NK-92 (cell line): ENCODE data around the gene SCAP.
"Not testable (repeated sequence)": the region's sequence is repeated elsewhere in the genome, so short reads cannot be mapped to it uniquely, and the experiment has no call there.

Experiments
- DNase-seq: peaks from one replicate; lab custom pipeline; 2025; ENCODE audit not compliant: unreplicated experiment; lab: John Stamatoyannopoulos, UW

SCAP gene

DNA sequence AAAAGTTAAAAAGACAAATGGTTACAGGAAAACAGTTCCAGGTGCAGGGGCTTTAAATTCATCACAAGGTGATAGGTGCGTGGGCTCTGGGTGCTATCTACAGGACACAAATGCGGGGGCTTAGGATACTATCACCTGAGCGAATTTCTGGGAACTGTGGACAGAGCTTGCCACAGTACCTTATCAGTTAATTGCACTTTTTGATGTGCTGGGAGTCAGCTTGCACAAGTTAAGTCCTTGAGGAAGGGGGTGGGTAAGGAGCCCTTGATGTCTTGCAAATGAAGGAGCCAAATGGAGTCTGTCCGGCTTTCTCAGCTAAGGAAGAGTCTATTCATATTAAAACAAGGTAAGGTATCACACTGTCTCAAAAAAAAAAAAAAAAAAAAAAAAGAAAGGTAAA lies 6.0 kb upstream of the SCAP start:
- DNase-seq = not testable (repeated sequence)

DNA sequence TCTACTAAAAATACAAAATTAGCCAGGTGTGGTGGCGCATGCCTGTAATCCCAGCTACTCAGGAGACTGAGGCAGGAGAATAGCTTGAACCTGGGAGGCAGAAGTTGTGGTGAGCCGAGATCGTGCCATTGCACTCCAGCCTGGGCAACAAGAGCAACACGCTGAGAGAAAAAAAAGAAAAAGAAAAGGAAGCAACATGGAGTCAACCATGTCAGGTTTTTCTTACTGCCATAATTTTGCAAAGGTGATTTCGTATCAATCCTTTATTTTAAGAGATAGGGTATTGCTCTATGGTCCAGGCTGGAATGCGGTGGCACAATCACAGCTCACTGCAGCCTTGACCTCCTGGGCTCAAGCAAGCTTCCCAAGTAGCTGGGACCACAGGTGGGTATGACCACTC lies 4.5 kb upstream of the SCAP start:
- DNase-seq = not testable (repeated sequence)

DNA sequence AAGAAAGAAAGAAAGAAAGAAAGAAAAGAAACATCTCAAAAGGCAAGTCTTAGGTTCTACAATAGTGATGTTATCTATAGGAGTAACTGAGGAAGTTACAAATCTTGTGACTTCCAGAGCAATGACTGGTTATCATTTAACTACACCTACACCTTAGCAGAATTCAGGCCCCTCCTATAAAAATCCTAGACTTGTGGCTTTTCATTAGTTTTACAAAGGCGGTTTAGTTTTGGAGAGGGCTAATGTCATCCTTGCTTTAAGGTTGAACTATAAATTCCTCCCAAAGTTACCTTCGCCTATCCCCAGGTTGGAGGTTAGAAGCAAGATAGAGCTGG lies 4.1 kb upstream of the SCAP start:
- no peak for DNase-seq

DNA sequence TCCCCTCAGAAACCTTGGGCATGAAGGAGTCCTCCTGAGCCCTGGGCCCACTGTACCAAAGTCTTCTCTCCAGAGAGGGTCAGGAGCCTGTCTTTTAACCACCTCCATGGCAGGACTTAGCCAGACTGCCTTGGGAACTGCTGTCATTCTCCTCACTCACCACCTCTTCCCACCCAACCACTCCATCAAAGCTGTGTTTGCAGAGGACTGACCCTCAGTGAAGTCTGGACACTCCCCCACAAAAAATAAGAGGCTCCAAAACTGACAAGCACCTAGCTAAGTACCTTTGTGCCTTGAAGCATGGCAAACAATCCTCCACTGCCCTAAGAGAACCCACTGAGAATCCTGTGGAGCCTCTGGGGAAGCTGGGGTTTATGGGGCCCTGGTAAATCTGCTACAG lies 2.3 kb upstream of the SCAP start:
- DNase-seq = no peak

DNA sequence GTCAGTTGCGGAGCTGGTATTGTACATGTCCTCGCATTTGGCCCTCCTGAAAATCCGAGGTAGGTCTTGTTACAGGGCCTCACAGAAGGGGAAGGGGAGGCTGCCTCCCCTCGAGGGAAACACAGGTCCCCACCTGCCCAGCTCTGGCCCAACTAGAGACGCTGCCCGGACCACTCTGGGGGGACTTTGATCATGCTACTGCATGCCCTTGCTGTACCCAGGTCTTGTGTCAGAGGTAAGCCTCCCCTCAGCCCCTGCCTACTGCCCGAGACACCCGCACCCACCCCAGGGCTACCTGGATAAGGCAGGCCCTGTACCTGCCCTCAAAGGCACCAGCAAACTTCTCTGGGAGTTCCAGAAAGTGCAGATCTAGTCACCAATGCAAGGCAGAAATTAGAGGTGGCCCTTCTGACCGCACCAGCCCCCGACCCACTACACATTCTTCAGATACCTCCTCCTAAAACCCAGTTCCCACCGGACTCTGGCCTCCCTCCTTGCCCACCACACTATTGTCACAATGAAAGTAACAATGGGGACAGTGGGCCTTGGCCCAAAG lies 981 bp upstream of the SCAP start:
- DNase-seq = no peak

DNA sequence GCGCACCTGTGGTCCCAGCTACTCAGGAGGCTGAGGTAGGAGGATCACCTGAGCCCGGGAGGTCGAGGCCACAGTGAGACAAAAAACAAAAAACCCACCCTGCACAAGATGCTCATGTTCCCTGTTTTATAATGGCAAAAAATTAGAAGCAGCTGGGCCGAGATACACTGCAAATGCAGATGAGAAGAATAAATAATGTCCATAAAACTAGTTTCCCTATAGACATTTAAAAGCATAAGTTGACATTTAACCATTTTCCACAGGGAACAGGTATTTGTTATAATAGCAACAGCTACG lies 537 bp upstream of the SCAP start:
- no peak for DNase-seq

DNA sequence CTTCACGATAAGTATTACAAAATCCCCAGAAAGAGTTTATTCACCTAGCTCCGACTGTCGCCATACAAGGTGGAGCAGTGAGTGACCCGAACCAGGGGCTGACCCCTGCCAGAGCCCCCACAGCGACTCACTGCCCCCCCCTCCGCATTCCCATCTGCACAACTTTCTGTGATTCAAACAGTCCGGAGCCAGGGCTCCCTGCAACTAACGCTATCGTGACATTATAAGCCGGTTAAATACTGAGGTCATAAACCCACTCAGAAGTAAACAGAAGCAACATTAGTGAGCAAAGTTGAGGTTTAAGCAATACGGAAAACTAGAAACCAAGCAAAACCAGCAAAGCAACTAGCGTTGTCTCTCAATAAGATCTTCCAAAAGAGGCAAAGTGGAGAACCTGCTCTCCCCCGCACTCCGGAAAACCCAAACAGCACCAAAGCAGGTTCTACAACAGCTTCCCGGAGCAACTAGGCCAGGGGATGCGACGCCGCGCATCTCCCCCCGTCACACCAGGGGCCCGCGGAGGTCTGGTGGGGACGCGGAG lies 642 bp downstream of the SCAP start:
- no peak for DNase-seq

DNA sequence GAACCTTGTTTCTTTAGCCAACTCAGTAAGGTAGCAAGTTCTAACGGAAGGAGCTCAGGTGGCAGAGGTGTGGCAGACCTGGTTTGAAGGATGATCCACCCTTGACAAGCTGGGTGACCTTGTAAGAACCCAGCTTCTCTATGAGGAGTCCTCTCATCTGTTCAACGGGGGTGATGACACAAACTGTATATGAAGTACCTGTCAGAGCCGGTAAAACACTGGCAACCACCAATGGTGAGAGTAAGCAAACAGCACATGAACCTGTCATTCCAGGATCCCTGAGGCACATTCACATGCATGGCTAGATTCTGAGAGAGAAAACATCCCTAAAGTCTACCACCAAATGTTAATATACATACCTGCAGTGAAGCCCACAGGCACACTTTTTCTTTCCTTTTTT lies 2.4 kb downstream of the SCAP start:
- no peak for DNase-seq

DNA sequence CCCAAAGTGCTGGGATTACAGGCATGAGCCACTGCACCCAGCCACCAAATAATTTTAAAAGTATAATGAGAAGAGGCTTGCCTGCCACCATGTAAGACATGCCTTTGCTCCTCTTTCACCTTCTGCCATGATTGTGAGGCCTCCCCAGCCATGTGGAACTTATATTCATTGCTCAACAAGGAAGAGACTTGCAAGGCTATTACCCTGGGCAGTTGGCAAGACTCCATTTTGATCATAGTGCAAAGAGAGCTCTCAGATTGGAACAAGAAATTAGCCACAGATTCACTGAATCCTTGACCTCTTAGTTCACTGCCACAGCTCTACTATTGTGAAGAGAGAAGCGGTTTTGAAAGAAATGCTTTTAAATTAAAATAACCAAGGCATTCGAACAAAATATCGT lies 6.1 kb downstream of the SCAP start:
- no peak for DNase-seq

DNA sequence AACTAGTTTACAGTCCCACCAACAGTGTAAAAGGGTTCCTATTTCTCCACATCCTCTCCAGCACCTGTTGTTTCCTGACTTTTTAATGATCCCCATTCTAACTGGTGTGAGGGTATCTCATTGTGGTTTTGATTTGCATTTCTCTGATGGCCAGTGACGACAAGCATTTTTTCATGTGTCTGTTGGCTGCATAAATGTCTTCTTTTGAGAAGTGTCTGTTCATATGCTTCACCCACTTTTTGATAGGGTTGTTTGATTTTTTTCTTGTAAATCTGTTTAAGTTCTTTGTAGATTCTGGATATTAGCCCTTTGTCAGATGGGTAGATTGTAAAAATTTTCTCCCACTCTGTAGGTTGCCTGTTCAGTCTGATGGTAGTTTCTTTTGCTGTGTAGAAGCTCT lies 7.4 kb downstream of the SCAP start:
- not testable (repeated sequence) for DNase-seq

DNA sequence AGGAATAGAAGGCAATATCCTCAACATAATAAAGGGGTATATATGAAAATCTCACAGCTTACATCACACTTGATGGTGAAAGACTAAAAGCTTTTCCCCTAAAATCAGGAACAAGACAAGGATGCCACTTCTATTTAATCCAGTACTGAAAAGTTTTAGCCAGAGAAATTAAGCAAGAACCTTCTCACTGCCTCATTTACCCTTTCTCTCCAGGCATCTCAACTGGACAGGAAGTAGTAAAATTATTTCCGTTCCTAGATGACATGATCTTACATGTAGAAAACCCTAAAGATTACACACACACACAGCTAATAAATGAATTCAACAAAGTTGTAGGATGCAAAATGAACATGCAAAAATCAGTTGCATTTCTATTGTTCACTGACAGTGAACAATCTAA lies 11.2 kb downstream of the SCAP start:
- DNase-seq = no peak

DNA sequence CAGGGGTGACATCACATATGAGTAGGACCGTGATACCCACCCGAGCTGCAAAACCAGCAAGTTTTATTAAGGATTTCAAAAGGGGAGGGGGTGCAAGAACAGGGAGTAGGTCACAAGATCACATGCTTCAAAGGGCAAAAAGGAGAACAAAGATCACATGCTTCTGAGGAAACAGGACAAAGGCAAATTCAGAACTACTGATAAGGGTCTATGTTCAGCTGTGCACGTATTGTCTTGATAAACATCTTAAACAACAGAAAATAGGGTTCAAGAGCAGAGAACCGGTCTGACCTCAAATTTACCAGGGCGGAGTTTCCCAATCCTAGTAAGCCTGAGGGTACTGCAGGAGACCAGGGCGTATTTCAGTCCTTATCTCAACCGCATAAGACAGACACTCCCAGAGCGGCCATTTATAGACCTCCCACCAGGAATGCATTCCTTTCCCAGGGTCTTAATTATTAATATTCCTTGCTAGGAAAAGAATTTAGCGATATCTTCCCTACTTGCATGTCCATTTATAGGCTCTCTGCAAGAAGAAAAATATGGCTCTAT lies 16.1 kb downstream of the SCAP start:
- not testable (repeated sequence) for DNase-seq

DNA sequence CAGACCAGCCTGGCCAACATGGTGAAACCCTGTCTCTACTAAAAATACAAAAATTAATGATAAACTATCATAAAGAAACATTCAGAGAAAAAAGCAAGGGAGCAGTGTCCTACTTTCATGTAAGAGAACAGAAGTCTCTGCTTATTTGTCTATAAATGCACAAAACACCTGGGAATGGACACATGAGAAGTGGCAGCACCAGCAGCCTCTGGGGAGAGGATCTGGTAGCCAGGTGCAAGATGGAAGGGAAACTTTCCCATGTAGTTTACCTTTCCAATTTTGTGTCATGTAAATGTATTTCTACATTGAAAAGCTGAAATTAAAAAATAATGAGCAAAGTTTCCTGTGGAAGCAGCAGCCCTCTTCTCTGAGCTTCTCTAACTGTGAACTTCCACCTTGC lies 18.8 kb downstream of the SCAP start:
- DNase-seq = no peak

DNA sequence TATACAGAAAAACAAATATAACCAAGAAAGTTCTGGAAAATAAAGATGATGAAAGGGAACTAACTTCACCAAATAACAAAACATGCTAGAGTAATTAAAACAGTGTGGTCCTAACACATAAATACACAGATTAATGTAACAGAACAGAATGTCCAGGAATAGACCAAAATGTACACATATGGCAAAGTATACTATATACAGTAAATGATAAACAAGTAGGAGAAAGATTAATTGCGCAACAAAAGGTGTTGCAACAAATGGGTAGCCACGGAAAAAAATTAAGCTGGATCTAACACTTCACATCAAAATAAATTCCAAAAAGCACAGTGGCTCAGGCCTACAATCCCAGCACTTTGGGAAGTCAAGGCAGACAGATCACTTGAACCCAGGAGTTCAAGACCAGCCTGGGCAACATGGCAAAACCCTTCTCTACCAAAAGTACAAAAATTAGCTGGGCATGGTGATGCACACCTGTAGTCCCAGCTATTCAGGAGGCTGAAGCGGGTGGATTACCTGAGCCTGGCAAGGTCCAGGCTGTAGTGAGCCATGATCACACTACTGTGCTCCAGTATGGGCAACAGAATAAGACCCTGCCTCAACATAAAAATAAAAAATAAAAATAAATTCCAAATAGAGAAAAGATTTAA lies 19.8 kb downstream of the SCAP start:
- no peak for DNase-seq

DNA sequence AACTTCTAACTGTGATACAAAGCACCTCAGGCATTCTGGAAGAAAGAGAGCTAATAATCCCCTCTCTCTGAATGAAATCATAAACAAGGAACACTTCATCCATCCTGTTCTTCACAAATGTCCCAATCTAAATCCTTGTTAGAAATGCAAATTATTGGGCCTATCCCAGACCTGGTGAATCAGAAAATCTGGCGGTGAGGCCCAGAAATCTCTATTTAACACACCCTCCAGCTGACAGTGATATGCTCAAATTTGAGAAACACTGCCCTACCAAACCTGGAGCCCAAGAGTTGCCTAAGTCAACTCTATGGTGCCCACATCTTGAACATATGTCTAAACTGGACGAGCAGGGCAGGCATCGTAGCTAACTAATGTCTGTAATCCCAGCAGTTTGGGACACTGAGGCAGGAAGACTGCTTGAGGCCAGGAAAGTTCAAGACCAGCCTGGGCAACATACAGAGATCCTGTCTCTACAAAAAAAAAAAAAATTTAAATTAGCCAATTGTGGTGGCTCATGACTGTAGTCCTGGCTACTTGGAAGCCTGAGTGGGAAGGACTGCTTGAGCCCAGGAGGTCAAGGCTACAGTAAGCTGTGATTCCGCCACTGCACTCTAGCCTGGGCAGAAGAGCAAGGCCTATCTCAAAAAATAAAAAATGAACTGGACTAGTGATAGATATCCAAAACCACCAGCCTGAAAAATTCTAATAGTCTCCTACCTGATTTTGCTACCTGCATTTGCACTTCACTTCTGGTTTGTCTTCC lies 23.1 kb downstream of the SCAP start:
- no peak for DNase-seq

DNA sequence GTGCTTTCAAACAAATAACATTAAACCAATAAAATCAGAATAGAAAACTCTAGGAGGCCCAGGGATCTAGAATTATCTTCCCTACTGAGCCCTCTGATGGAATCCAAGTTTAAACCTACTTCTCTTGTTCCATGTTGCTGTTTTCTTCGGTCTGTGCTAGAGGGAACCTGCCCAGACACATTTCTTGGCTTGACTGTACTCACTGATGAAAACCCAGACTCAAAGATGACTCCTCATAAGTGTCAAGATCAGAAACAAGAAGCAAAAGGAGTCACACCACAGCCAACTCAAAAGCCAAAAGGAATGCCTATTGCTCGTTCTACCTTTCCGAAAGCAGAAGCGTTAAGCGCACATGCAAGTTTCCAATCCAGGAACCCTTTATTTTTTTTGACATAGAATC lies 31.6 kb downstream of the SCAP start:
- DNase-seq = no peak

DNA sequence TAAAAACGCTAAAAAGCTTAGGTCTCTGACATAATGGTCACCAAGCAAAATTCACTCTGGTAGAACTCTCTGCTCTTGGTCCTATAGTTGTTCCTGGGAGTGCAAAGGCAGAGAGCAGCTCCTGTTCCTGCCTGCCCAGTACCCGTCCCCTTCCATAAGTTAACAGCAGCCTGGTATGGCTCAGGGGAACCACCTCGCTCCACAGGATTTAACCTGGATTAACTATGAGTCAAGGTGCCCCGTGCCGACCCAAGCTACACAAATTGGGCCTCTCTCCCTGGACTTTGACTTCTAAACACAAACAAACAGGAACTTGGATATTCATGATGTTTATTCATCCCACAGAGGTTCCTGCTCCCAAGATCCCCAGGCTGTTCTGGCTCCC lies 32.1 kb downstream of the SCAP start:
- DNase-seq = no peak

DNA sequence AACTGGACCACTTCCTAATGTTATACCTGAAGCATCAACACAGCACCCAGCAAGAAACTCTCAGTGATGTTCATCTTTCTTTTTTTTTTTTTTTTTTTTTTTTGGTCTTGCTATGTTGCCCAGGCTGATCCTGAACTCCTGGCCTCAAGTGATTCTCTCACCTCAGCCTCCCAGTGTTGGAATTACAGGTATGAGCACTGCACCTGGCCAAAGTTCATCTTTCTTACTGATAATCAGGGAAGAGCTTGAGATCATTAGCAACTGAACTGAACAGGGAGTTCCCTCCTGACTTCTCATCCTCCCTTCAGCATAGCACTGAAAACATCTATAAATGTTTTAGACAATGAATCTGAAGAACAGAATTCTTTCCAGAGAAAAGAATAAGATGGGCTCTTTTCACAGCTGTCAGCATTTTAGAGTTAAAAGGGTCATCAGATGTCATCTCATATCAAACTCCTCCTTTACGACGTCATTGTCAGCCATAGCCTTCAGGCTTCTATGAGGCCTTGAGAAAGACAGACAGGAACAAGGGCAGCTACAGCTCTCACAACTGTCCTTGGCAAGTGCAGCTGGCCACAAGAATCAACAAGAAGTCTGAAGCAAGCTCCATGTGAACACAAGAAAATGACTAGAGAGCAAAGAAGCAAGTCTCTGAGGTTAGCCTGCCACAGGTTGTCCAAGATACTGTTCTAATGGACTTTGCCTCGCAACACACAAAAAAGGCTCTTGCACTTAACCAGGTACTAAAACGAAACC lies 33.8 kb downstream of the SCAP start:
- no peak for DNase-seq

DNA sequence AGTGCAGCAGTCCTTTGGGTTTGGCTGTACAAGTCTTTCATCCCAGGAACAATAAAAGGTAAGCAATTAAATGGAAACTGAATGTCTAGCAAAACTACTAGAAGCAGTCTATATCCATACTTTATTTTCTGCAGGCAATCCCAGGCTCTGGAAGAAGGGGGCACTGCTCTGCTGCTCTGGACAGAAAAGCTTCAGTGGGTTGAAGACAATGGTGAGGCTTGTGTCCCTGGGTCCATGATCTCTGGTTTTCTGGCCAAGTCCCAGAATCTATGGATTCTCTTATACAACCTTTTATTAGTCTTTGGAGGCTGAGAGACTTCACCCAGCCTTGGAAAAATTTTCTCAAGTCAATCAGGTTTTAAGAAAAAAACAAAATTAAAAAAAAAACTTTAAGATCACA lies 35.6 kb downstream of the SCAP start:
- no peak for DNase-seq

DNA sequence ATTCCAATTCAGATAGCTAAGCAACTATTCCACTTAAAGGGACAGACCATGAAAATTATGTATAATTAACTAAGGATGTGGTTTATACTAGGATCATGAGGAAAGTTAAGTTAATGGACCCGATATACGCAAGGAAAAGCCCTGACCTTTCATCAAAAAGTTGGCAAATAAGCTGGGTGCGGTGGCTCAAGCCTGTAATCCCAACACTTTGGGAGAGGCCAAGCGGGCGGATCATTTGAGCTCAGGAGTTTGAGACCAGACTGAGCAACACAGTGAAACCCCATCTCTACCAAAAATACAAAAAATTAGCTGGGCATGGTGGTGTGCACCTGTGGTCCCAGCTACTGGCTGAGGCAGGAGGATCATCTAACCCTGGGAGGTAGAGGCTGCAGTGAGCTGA lies 39.6 kb downstream of the SCAP start:
- no peak for DNase-seq

DNA sequence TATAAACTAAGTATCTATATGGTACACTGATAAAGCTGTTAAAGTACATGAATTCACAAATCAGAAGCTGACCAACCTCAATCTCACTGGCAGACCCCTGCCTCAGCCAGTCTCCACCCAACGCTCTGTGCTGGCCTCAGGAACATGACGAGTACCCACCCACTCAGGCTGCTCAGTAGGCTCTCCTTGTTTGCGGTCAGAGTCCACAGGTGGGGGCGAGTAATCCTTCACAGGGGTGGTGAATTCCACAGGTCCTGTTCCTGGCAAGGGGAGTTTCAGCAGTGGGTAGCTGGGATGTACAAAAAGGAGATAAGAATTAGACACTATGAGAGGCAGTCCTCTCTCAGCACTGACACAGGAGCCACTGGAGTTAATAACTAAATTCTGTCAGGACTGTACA lies 40.9 kb downstream of the SCAP start:
- no peak for DNase-seq

DNA sequence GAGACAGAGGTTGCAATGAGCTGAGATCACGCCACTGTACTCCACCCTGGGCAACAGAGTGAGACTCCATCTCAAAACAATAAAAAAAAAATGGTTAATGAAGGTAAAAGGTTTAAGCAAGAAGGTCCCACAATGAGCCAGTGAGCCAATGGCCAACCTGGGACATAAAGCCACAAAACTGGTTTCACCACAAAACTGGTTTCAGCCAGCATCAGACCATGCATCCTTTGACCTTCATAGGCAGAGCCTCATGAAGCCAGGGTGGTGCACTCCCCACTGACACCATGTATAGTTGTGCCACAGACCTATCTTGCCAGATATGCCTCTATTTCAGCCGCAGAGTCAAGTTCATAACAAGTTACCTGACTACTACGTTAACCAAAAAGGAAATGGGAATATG lies 41.9 kb downstream of the SCAP start:
- DNase-seq = no peak
